HCT116 (cell line): ENCODE results near the gene ADAMTSL5.

ENCODE experiments used
- ATF3 ChIP-seq: IDR thresholded peaks from 2 replicates; pipeline ENCODE4 v1.6.1; 2012
- POLR2AphosphoS5 ChIP-seq: IDR thresholded peaks from 2 replicates; pipeline ENCODE4 v1.6.1; 2011; ENCODE audit warnings: mild to moderate bottlenecking, low read depth, low read length, moderate library complexity
- SIN3A ChIP-seq: IDR thresholded peaks from 2 replicates; pipeline ENCODE4 v1.6.1; 2012; ENCODE audit warnings: low read depth

GRCh38 chr19:1525343-1525742 lies 12.5 kb upstream of the ADAMTSL5 start:
- TF ChIP-seq SIN3A = no peak
- TF ChIP-seq POLR2AphosphoS5 = no peak
- no peak for TF ChIP-seq ATF3
